ENCODE results near the gene DYRK1A.
A peak's percentile ranks its signal among the peaks of the same experiment; 100 is the strongest.

DYRK1A gene

DNA sequence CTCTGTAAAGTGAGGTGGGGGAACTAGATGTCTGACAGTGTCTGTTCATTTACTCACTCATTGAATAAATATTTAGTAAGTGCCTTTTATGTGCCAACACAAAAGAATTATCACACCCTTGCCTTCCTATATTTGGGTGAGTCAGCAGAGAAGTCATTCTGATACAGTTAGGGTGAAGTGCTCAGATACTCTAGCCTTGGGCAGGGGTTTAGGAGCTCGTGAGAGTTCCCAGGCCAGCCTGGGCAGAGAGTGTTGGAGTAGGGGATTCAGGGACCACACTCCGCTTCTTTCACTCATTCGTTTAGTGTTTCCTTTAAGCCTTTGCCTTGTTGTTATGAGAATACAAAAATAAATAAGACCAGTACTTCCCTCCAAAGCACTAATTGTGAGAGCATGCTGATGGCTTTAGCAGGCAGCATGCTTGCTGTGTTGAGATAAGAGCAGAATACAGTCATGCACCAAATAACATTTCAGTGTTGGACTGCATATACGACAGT, 83.9 kb downstream of the DYRK1A start:
- no peak for DNase-seq (ENCODE audit: low read depth)

DNA sequence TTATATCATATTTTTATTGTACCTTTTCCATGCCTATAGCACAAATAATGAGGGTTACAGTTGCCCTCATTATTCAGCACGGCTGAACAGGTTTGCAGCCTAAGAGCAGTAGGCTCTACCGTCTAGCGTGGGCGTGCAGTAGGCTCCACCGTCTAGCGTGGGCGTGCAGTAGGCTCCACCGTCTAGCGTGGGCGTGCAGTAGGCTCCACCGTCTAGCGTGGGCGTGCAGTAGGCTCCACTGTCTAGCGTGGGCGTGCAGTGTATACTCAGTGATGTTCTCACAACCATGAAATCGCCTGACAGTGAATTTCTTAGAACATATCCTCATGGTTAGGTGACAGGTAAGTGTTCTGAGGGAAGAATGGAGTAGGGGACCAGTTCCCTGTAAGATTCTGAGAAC, 84.9 kb downstream of the DYRK1A start:
- DNase-seq (ENCODE audit: low read depth) = no peak

DNA sequence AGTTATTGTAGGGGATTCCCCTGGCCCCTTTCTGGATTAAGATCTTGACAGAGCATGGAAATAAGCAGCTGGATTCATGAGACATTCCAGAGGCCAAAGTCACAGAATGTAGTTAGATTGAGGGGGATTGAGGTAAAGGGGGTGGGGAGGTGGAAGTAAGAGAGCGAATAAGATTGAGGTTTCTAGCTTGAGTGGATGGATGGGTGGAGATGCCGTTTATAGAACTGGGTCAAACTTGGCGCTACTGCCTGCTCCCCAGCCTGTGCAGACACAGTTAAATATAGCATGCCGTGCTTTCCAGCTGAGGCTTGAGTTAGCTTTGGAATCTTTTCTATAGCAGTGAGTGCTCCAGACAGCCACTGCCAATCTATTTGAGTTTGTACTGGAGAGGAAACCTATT, 85.7 kb downstream of the DYRK1A start:
- peak; percentile 94 for DNase-seq (ENCODE audit: low read depth)

GRCh38 chr21:37453350-37453749, 86.8 kb downstream of the DYRK1A start:
- DNase-seq (ENCODE audit: low read depth) = no peak

- DNase-seq (ENCODE audit: low read depth) = no peak
Measured at GRCh38 chr21:37454869-37455503, 88.4 kb downstream of the DYRK1A start.

DNA sequence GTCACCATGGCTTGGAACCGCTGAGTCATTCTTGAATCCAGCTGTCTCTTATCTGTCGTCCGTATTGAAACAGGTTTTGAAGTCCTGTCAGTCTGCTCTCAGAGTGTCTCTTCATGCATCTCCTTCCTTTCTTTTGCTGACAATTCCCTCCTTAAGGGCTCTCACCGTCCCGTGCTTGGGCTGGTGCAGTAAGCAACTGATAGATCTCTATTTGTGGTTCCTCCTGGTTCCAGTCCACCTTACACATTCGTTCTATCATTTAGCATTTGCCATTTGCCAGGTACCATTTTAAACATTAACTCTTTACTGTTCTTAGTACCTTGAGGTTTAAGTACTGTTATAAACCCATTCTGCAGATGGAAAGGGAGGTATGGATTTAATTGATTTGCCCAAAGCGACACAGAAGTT, 88.9 kb downstream of the DYRK1A start:
- peak; percentile 31 for DNase-seq (ENCODE audit: low read depth)

GRCh38 chr21:37458669-37459276, 92.2 kb downstream of the DYRK1A start:
- DNase-seq (ENCODE audit: low read depth) = no peak

DNA sequence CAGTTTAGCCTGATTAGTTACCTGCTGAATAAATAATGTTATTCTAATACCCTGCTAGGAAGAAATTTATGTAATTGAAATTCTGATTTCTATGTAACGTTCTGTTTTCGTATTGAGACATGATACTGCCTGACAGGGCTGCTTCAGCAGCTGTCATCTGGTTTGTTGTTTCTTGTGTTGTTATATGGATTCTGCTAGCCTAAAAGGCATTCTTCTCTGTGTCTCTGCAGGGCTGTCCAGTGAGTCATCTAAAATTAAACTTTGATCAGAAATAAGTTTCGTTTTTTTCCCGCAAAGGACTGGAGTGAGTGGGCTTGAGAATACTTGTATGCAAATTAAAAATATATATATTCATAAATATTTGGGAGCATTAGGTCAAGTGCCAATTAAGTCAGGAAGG, 93.0 kb downstream of the DYRK1A start:
- DNase-seq (ENCODE audit: low read depth) = peak; percentile 72

DNA sequence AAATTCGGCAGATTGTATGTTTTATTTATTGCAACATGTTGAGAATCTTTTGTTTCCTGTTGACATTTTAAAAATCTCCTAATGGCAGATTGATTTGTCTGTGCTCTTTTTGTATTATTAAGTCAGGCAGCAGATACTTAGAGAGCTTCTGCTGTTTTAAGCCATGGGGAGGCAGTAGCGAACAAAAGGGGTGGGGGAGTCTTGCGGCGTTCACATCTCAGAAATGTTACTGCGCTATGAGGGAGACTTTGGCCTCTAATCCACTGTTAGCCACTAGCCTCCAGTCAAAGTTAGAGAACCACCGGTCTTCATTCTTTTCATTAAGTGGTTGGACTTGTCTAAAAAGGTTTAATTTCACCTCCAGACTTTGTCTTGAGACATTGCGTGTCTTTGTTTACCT, 93.6 kb downstream of the DYRK1A start:
- DNase-seq (ENCODE audit: low read depth) = no peak

DNA sequence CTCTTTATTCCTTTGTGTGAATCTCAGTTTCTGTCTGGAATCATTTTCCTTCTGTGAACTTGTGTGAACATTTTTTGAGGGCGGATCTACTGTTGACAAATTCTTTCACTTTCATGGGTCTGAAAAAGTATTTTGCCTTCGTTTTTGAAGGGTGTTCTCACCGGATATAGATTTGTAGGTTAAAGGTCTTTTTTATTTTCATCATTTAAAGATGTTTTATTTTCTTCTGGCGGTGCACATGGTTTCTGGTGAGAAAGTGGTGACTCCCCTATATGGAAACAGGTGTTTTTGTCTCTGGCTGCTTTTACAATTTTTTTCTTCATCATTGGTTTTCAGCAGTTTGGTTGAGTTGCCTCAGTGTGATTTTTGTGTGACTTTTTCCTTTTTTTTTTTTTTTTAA, 94.9 kb downstream of the DYRK1A start:
- DNase-seq (ENCODE audit: low read depth) = peak; percentile 50

DNA sequence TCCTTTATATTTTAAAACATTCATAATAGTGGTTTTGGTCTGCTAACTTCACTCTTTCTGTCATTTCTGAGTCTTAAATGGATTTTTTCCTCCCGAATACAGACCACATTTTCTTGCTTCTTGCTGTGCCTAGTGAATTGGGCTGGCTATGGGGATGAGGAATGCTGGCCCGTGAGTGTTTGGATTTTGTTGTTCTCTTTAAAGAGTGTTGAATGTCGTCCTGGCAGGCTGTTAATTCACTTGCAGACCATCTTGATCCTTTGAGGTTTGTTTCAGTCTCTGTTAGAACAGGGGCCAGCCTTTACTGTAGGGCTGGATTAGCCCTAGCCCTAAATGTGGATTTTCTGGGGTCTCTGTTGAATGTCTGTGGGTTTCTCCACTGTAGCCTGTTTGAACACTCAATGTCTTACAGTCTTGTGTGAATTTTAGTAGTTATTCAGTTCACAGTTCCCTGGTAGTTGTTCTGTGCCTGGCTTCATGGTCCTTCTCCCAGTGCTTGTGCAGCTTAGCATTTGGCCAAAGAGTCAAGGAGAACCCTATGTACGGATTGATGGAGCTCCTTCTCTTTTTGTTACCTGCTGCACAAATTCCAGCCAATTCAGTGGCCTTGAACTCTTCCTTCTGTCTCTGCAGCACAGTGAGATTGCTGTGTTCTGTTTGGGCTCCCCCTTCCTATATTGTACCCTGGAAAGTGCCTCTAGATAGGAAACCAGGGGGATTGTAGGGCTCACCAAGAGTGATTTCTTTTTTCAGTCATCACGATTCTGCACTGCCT, 95.7 kb downstream of the DYRK1A start:
- no peak for DNase-seq (ENCODE audit: low read depth)

- DNase-seq (ENCODE audit: low read depth) = peak; percentile 71
Measured at GRCh38 chr21:37463083-37463801, 96.7 kb downstream of the DYRK1A start.

GRCh38 chr21:37467082-37467481, 100.5 kb downstream of the DYRK1A start:
- DNase-seq (ENCODE audit: low read depth) = no peak

DNA sequence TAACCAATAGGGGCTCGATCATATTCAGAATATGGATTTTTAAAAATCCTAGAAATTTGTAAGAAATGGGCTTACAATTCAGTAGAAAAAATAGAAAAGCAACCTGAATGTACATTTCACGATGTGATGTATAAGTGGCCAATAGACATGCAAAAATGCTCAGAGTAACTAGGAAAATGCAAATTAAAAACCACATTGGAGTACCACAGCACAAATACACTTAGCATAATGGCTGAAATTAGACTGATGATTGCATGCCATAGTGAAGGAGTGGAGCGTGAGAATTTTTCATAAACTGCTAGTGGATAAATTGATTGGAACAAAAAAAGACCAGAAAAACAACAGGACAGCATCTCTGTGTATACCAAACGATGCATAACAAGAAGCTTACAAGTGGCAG, 102.3 kb downstream of the DYRK1A start:
- DNase-seq (ENCODE audit: low read depth) = no peak

GRCh38 chr21:37469441-37469840, 102.9 kb downstream of the DYRK1A start:
- no peak for DNase-seq (ENCODE audit: low read depth)

GRCh38 chr21:37472581-37472980, 106.0 kb downstream of the DYRK1A start:
- DNase-seq (ENCODE audit: low read depth) = no peak

- DNase-seq (ENCODE audit: low read depth) = no peak
Measured at GRCh38 chr21:37473491-37473890, 106.9 kb downstream of the DYRK1A start.

GRCh38 chr21:37474342-37474741, 107.8 kb downstream of the DYRK1A start:
- DNase-seq (ENCODE audit: low read depth) = no peak

GRCh38 chr21:37475186-37475868, 108.8 kb downstream of the DYRK1A start:
- no peak for DNase-seq (ENCODE audit: low read depth)

GRCh38 chr21:37478794-37479193, 112.2 kb downstream of the DYRK1A start:
- DNase-seq (ENCODE audit: low read depth) = no peak

DNA sequence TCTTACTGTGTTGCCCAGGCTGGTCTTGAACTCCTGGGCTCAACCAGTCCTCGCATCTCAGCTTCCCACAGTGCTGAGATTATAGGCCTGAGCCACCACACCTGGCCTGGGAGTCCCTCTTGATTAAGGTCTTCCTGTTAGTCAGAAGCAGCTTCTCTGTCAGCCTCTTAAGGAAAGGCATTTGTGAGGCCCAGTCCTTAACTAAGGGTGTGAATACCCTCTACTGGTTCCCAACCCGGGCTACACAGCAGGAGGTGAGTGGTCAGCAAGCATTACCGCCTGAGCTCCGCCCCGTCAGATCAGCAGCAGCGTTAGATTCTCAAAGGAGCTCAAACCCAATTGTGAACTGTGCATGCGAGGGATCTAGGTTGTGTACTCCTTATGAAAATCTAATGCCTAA, 117.2 kb downstream of the DYRK1A start:
- DNase-seq (ENCODE audit: low read depth) = no peak

All from iris pigment epithelial cell (primary cell).